MCF 10A (cell line): Measurements from ENCODE around the gene FFAR2. TPM values are rescaled to one million over a fixed set of nuclear protein-coding genes. Genes with fewer than 3 reads are reported as not detected.

Experiments
- BruUV-seq: library from RNA; stranded (reverse); fragments of 400-500 nt; replicated peaks from 2 replicates; lab custom pipeline; 2021; lab: Mats Ljungman, UMichigan
- CTCF ChIA-PET: fragments of 300-600 bp; sonication (Branson Sonifier 250); formaldehyde crosslinking; extraction: SDS; loops from one replicate; lab custom pipeline; 2021; ENCODE audit warnings: antibody characterized with exemption, inconsistent platforms; lab: Yijun Ruan, JAX
- POLR2A ChIA-PET: fragments of 300-600, 350-650 bp; sonication (Branson Sonifier 250); formaldehyde crosslinking; extraction: SDS; loops from one replicate; lab custom pipeline; 2020; ENCODE audit warnings: antibody characterized with exemption, inconsistent platforms; lab: Yijun Ruan, JAX
- DNase-seq: peaks from one replicate; pipeline ENCODE4 v3.0.0-alpha.2; 2018; ENCODE audit not compliant: unreplicated experiment
- H3K27ac Mint-ChIP-seq: one replicate; pipeline ENCODE4 v1.8.0; 2022; ENCODE audit warnings: mild to moderate bottlenecking, low read depth, mixed read lengths; ENCODE audit not compliant: unreplicated experiment
- H3K27me3 Mint-ChIP-seq: one replicate; pipeline ENCODE4 v1.8.0; 2022; ENCODE audit warnings: mixed read lengths; ENCODE audit not compliant: insufficient read depth, unreplicated experiment
- H3K36me3 Mint-ChIP-seq: one replicate; pipeline ENCODE4 v1.8.0; 2022; ENCODE audit warnings: mild to moderate bottlenecking, moderate library complexity, mixed read lengths; ENCODE audit not compliant: insufficient read depth, unreplicated experiment
- H3K4me1 Mint-ChIP-seq: one replicate; pipeline ENCODE4 v1.8.0; 2022; ENCODE audit warnings: mixed read lengths; ENCODE audit not compliant: insufficient read depth, unreplicated experiment
- H3K4me3 Mint-ChIP-seq: one replicate; pipeline ENCODE4 v1.8.0; 2022; ENCODE audit warnings: mild to moderate bottlenecking, moderate library complexity, mixed read lengths; ENCODE audit not compliant: unreplicated experiment
- H3K9me3 Mint-ChIP-seq: one replicate; pipeline ENCODE4 v1.8.0; 2022; ENCODE audit warnings: mixed read lengths; ENCODE audit not compliant: unreplicated experiment
- CTCF ChIP-seq: fragments of 200-600 bp; IDR thresholded peaks from one replicate; pipeline ENCODE4 v1.8.0; 2022; ENCODE audit warnings: antibody characterized with exemption, mild to moderate bottlenecking; ENCODE audit not compliant: unreplicated experiment
- intact Hi-C: fragments of 100-400 bp; cut with micrococcal nuclease; formaldehyde crosslinking; loops from 2 replicates; pipeline ENCODE4 v1.14.1; 2022
- total RNA-seq: library from RNA; stranded (reverse); gene quantifications from 2 replicates; pipeline ENCODE4 v1.2.3, GENCODE V29; 2022

Gene FFAR2
- total RNA-seq, 1 experiment from 2014 or later = not detected

GRCh38 chr19:35404879-35405622, 43.0 kb upstream of the FFAR2 start:
- POLR2A ChIA-PET = no interaction called here

GRCh38 chr19:35407619-35408018, 40.4 kb upstream of the FFAR2 start:
- no peak for DNase-seq
- H3K27ac Mint-ChIP-seq = no peak overlapping the region
- H3K4me3 Mint-ChIP-seq = no peak overlapping the region
- H3K27me3 Mint-ChIP-seq = peaks cover 48% of the 10 kb centered on the region
- no TSS peak for BruUV-seq
- no peak for TF ChIP-seq CTCF
- intact Hi-C loops = no loop called here
- H3K4me1 Mint-ChIP-seq = peaks cover 6% of the 10 kb centered on the region
- H3K9me3 Mint-ChIP-seq = no peaks in the 10 kb centered on the region
- no peaks in the 10 kb centered on the region for H3K36me3 Mint-ChIP-seq
- POLR2A ChIA-PET = no interaction called here
- CTCF ChIA-PET = interaction anchor here (1.0 kb wide), 1 partner anchor 46 kb away, joined by 3 read pairs; no protein-coding TSS in a partner anchor

More at GRCh38 chr19:35404879-35405622, 43.0 kb upstream of the FFAR2 start:
- peak; percentile 82 for DNase-seq
- TF ChIP-seq CTCF = no peak
- intact Hi-C loops = no loop called here
- Mint-ChIP-seq H3K27me3 (peaks cover 31% of the 10 kb centered on the region), H3K4me3 (no peak overlapping the region), H3K9me3 (no peaks in the 10 kb centered on the region), H3K27ac (no peak overlapping the region), H3K4me1 (peaks cover 6% of the 10 kb centered on the region), H3K36me3 (no peaks in the 10 kb centered on the region)
- CTCF ChIA-PET = interaction anchor here (0.6 kb wide), 1 partner anchor 54 kb away, joined by 4 read pairs; no protein-coding TSS in a partner anchor
- BruUV-seq = no TSS peak

GRCh38 chr19:35408284-35409171, 39.5 kb upstream of the FFAR2 start:
- Mint-ChIP-seq H3K4me3 (no peak overlapping the region), H3K4me1 (peaks cover 6% of the 10 kb centered on the region), H3K27ac (no peak overlapping the region), H3K9me3 (no peaks in the 10 kb centered on the region), H3K36me3 (no peaks in the 10 kb centered on the region), H3K27me3 (peaks cover 57% of the 10 kb centered on the region)
- intact Hi-C loops = no loop called here
- DNase-seq = no peak
- ChIA-PET POLR2A (interaction anchor here (0.7 to 0.9 kb wide), 2 partner anchors 10 to 193 kb away, joined by 3 to 5 read pairs; no protein-coding TSS in a partner anchor), CTCF (interaction anchor here (0.6 to 1.2 kb wide), 5 partner anchors 26 to 794 kb away, joined by 3 to 4 read pairs (median 3); no protein-coding TSS in a partner anchor)
- no peak for TF ChIP-seq CTCF
- no TSS peak for BruUV-seq
